B cell (primary cell): ENCODE data around the gene DHRS4L2. TPM values are rescaled to one million over a fixed set of nuclear protein-coding genes. Genes with fewer than 3 reads are reported as not detected.
"Not testable (repeated sequence)": the region's sequence is repeated elsewhere in the genome, so short reads cannot be mapped to it uniquely, and the experiment has no call there.

Source experiments
- ATAC-seq: fragments of 200-7000 bp; cut with Tn5 transposase; one replicate; pipeline ENCODE4 v1.10.0; 2021; ENCODE audit warnings: low read depth, mild to moderate bottlenecking, moderate number of reproducible peaks, moderate library complexity
- CTCF ChIA-PET: fragments of 350-600 bp; sonication (Branson Sonifier 250); formaldehyde crosslinking; loops from one replicate; lab custom pipeline; 2021; ENCODE audit warnings: antibody characterized with exemption, inconsistent platforms; lab: Charles Lee
- POLR2A ChIA-PET: fragments of 350-600 bp; sonication (Branson Sonifier 250); formaldehyde crosslinking; loops from one replicate; lab custom pipeline; 2021; ENCODE audit warnings: antibody characterized with exemption; lab: Charles Lee
- DNase-seq: peaks from one replicate; pipeline ENCODE4 v3.0.0; 2013
- H2AFZ ChIP-seq: 2 replicates; pipeline ENCODE4 v1.6.1; 2012; ENCODE audit warnings: mild to moderate bottlenecking, low read depth, low read length; ENCODE audit not compliant: insufficient read depth, poor library complexity, severe bottlenecking
- H3K27ac ChIP-seq, 2 donors: 1 replicate in 1 of 2; 2 replicates in 1 of 2; pipeline ENCODE4 v1.5.1; 2012 to 2013; ENCODE audit warnings: low read length in 2 of 2, mild to moderate bottlenecking in 2 of 2, moderate library complexity in 1 of 2
- H3K27me3 ChIP-seq, 4 experiments: fragments of 200-600 bp in 1 of 4; sonication (generic) in 1 of 4; replicated peaks in 1 of 4; 1 replicate in 2 of 4; 2 replicates in 2 of 4; pipeline versions ENCODE4 v1.6.1 to v1.7.0; 2013 to 2016; ENCODE audit warnings: low read length in 3 of 4, mild to moderate bottlenecking in 2 of 4, mixed read lengths in 1 of 4, moderate library complexity in 1 of 4; ENCODE audit not compliant: insufficient read depth in 4 of 4, control insufficient read depth in 3 of 4; ENCODE audit errors: control extremely low read depth in 1 of 4
- H3K36me3 ChIP-seq, 2 experiments: replicated peaks in 1 of 2; 1 replicate in 1 of 2; 2 replicates in 1 of 2; pipeline versions ENCODE4 v1.6.1 to v1.7.1; 2013; ENCODE audit warnings: low read length in 1 of 2; ENCODE audit not compliant: insufficient read depth in 2 of 2, control insufficient read depth in 1 of 2; ENCODE audit errors: control extremely low read depth in 1 of 2, extremely low read depth in 1 of 2
- H3K4me1 ChIP-seq, 2 donors: fragments of 200-600 bp in 1 of 2; sonication (generic) in 1 of 2; 1 replicate in 1 of 2; 2 replicates in 1 of 2; pipeline versions ENCODE4 v1.5.1 to v1.6.1; 2013 to 2017; ENCODE audit warnings: low read length in 2 of 2; ENCODE audit not compliant: control insufficient read depth in 2 of 2, insufficient read depth in 2 of 2
- H3K4me2 ChIP-seq: replicated peaks from 2 replicates; pipeline ENCODE3; 2012; ENCODE audit warnings: mild to moderate bottlenecking, low read depth, low read length; ENCODE audit not compliant: poor library complexity, severe bottlenecking
- H3K4me3 ChIP-seq, 5 experiments: fragments of 200-600 bp in 1 of 5; sonication (generic) in 1 of 5; 1 replicate in 3 of 5; 2 replicates in 2 of 5; pipeline versions ENCODE4 v1.5.1 to v1.7.0; 2011 to 2016; ENCODE audit warnings: low read length in 4 of 5, mild to moderate bottlenecking in 4 of 5, low read depth in 2 of 5, control low read depth in 1 of 5, moderate library complexity in 1 of 5; ENCODE audit not compliant: insufficient read depth in 1 of 5; ENCODE audit errors: control extremely low read depth in 1 of 5, extremely low read depth in 1 of 5
- H3K79me2 ChIP-seq: fragments of 200-600 bp; sonication (generic); one replicate; pipeline ENCODE4 v1.6.0; 2016; ENCODE audit warnings: low read length; ENCODE audit not compliant: control insufficient read depth, insufficient read depth
- H3K9ac ChIP-seq: fragments of 200-600 bp; sonication (generic); 2 replicates; pipeline ENCODE4 v1.6.1; 2017; ENCODE audit warnings: mild to moderate bottlenecking, low read length, moderate library complexity
- H3K9me3 ChIP-seq, 3 donors: one replicate each; pipeline versions ENCODE4 v1.6.1 to v1.7.1; 2013; ENCODE audit warnings: low read length in 2 of 3; ENCODE audit not compliant: control insufficient read depth in 2 of 3, insufficient read depth in 1 of 3; ENCODE audit errors: control extremely low read depth in 1 of 3
- H4K20me1 ChIP-seq: 2 replicates; pipeline ENCODE4 v1.6.0; 2012; ENCODE audit warnings: mild to moderate bottlenecking, low read length; ENCODE audit not compliant: insufficient read depth, control insufficient read depth, poor library complexity, severe bottlenecking
- H3K27ac Mint-ChIP-seq: one replicate; pipeline ENCODE4 v1.8.0; 2021; ENCODE audit warnings: mixed read lengths
- H3K27me3 Mint-ChIP-seq: one replicate; pipeline ENCODE4 v1.8.0; 2021; ENCODE audit warnings: mixed read lengths
- H3K4me1 Mint-ChIP-seq: one replicate; pipeline ENCODE4 v1.8.0; 2021; ENCODE audit warnings: mixed read lengths
- H3K4me3 Mint-ChIP-seq: one replicate; pipeline ENCODE4 v1.8.0; 2021; ENCODE audit warnings: mixed read lengths
- H3K9me3 Mint-ChIP-seq: one replicate; pipeline ENCODE4 v1.8.0; 2022; ENCODE audit warnings: mixed read lengths; ENCODE audit not compliant: insufficient read depth
- EZH2 ChIP-seq: IDR thresholded peaks from 2 replicates; pipeline ENCODE4 v1.6.1; 2012; ENCODE audit warnings: borderline replicate concordance, low read depth, mild to moderate bottlenecking, moderate library complexity, low read length; ENCODE audit not compliant: insufficient read depth, poor library complexity, severe bottlenecking
- WGBS: methylation state at CpG from one replicate; pipeline ENCODE4 v1.1.5; 2013; ENCODE audit warnings: missing lambda C conversion rate; ENCODE audit not compliant: insufficient coverage; 5-methylcytosine and 5-hydroxymethylcytosine counted together
- intact Hi-C: fragments of 100-400 bp; cut with micrococcal nuclease; formaldehyde crosslinking; loops from one replicate; pipeline ENCODE4 v1.10.0; 2022
- polyA minus RNA-seq: library from RNA; depleted of rRNA, polyadenylated mRNA; stranded (reverse); fragments of >200 nt; gene quantifications from 2 replicates; pipeline ENCODE4 v1.2.3, GENCODE V29; 2012
- polyA plus RNA-seq: library from polyadenylated mRNA; depleted of rRNA; stranded (reverse); fragments of >200 nt; gene quantifications from 2 replicates; pipeline ENCODE4 v1.2.3, GENCODE V29; 2012
- total RNA-seq, 2 donors: library from RNA; stranded (reverse); fragments of 120-200 nt in 1 of 2; gene quantifications; 1 replicate in 1 of 2; 2 replicates in 1 of 2; pipeline versions ENCODE4 v1.2.3 to v1.2.4, GENCODE V29; 2013 to 2022
- TF ChIP-seq, protein P1 (sequence below): fragments of 200-600 bp; IDR thresholded peaks from one replicate; pipeline ENCODE4 v1.8.0; 2022; ENCODE audit warnings: antibody characterized with exemption, mild to moderate bottlenecking

Gene DHRS4L2
- total RNA-seq (16.3 and 16.8 TPM in 2 replicates), polyA plus RNA-seq (8.0 and 11.2 TPM in 2 replicates), polyA minus RNA-seq (10.1 and 10.8 TPM in 2 replicates)
- total RNA-seq (2013): 15.3 TPM

DNA sequence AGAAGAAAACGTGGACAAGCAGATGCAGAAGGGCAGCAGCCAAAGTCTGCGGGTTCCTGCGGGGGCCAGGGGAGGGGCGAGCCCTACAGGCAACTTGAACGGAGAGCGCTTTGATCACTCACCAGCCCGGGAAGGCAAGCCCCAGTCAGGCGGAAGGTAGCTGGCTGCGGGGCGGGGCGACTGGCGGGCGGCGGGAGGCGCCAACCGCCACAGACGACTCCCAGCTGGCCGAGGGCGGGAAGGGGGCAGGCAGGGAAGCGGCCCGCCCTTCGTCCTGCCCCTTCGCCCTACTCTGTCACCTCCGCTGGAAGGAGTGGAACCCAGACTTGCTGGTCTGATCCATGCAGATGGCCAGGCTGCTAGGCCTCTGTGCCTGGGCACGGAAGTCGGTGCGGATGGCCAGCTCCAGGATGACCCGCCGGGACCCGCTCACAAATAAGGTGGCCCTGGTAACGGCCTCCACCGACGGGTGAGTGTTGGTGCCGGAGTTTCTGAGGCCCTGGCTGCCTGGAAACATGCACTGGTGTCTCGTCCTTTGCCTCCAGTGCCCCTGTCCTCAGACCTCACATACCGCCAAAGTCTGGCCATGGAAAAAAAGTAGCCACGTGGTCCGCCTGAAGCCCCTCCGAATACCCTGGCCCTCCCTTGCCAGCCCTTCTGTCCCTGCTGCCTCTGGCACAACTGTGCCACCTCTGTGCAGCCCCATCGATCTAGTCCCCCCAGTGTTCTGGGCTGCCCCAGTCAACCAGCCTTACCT is at the start of gene DHRS4L2:
TSS of gene DHRS4L2 (plus strand) at position 323 of the 757 bp plus-strand sequence. CDS start at position 342, 19 bp downstream.
- CTCF ChIA-PET: interaction anchor here (1.7 kb wide), 1 partner anchor 103 kb away, joined by 3 read pairs; no protein-coding TSS in a partner anchor
- WGBS: 3% methylated on average over 40 of the region's 40 CpGs
- Histone ChIP-seq H3K9ac (peak within 1 kb of the TSS; percentile 62), H3K4me1 (peaks cover 3 to 14% of the 10 kb centered on the region in 2 donors), H2AFZ (peak within 1 kb of the TSS; percentile 80), H3K4me2 (peak within 1 kb of the TSS; percentile 78), H3K4me3 (peak within 1 kb of the TSS in 4 of 5 experiments; percentile 40 to 56 (median 54))
- peak; percentile 62 for DNase-seq
- H3K9me3 Mint-ChIP-seq, H3K9me3 ChIP-seq, H3K27ac ChIP-seq, H4K20me1 ChIP-seq, H3K79me2 ChIP-seq, POLR2A ChIA-PET, H3K27me3 Mint-ChIP-seq, H3K27me3 ChIP-seq, H3K36me3 ChIP-seq: not testable (repeated sequence)
- intact Hi-C loops: loop anchor here (5.0 to 10.0 kb wide), 2 partner anchors 49 to 116 kb away; no protein-coding TSS in a partner anchor
- H3K27ac Mint-ChIP-seq: peak within 1 kb of the TSS; percentile 70
- ATAC-seq: peak; percentile 90
- H3K4me3 Mint-ChIP-seq: peak within 1 kb of the TSS; percentile 84
- H3K4me1 Mint-ChIP-seq: peaks cover 16% of the 10 kb centered on the region

DNA sequence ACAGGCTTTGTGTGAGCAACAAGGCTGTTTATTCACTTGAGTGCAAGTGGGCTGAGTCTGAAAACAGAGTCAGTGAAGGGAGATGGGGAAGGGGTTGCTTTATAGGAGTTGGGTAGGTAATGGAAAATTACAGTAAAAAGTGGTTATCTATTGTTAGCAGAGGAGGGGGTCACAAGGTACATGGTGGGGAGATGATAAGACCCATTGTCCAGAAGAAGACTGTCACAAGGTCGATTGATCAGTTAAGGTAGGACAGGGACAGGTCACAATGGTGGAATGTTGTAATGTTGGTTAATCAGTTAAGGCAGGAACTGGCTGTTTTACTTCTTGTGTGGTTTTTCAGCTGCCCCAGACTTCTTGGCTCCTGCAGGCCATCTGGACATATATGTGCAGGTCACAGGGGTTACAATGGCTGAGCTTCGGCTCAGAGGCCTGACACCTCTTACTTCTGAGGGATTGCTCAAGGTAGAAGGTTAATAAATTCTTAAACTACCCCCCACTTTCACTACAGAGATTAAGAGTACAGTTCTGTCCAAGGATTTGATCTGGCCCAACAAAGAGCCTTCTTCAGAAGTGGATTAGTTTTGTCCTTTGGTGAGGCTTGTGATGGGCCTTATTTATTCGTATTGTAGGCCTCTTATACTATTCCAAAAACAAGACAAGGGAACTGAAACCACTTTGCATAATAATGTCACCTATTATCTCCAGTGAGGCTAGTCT is 49.0 kb upstream of the DHRS4L2 start:
- no peak overlapping the region for H3K27ac Mint-ChIP-seq
- no peaks in the 10 kb centered on the region for H3K27me3 ChIP-seq
- POLR2A ChIA-PET: no interaction called here
- H3K9me3 Mint-ChIP-seq: no peaks in the 10 kb centered on the region
- intact Hi-C loops: no loop called here
- DNase-seq (no peak), ATAC-seq (no peak)
- H3K4me3 Mint-ChIP-seq: no peak overlapping the region
- H3K4me1 ChIP-seq: no peaks in the 10 kb centered on the region
- no peaks in the 10 kb centered on the region for H4K20me1 ChIP-seq
- H3K9ac ChIP-seq: no peak overlapping the region
- peaks cover 0 to 8% of the 10 kb centered on the region in 2 experiments for H3K36me3 ChIP-seq
- H3K4me1 Mint-ChIP-seq: peaks cover 8% of the 10 kb centered on the region
- 90% methylated on average over 1 of the region's 3 CpGs for WGBS
- no peak overlapping the region for H2AFZ ChIP-seq
- no peaks in the 10 kb centered on the region for H3K79me2 ChIP-seq
- TF ChIP-seq, protein P1, sequence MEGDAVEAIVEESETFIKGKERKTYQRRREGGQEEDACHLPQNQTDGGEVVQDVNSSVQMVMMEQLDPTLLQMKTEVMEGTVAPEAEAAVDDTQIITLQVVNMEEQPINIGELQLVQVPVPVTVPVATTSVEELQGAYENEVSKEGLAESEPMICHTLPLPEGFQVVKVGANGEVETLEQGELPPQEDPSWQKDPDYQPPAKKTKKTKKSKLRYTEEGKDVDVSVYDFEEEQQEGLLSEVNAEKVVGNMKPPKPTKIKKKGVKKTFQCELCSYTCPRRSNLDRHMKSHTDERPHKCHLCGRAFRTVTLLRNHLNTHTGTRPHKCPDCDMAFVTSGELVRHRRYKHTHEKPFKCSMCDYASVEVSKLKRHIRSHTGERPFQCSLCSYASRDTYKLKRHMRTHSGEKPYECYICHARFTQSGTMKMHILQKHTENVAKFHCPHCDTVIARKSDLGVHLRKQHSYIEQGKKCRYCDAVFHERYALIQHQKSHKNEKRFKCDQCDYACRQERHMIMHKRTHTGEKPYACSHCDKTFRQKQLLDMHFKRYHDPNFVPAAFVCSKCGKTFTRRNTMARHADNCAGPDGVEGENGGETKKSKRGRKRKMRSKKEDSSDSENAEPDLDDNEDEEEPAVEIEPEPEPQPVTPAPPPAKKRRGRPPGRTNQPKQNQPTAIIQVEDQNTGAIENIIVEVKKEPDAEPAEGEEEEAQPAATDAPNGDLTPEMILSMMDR: no peak
- TF ChIP-seq EZH2: no peak
- no peaks in the 10 kb centered on the region for H3K9me3 ChIP-seq
- no peak overlapping the region for H3K4me3 ChIP-seq
- H3K4me2 ChIP-seq: no peak overlapping the region
- CTCF ChIA-PET: no interaction called here
- H3K27ac ChIP-seq: no peak overlapping the region
- H3K27me3 Mint-ChIP-seq: no peaks in the 10 kb centered on the region
